Muscle layer of duodenum (tissue), 2 donors: Measurements from ENCODE around the gene LTB4R2.

ENCODE experiments used
- H3K27ac ChIP-seq: one replicate; pipeline ENCODE4 v1.7.0; 2013; ENCODE audit warnings: mild to moderate bottlenecking, low read length
- H3K27me3 ChIP-seq: one replicate; pipeline ENCODE4 v1.7.0; 2013; ENCODE audit warnings: low read depth, mild to moderate bottlenecking, control low read depth, low read length
- H3K36me3 ChIP-seq, 2 donors: one replicate each; pipeline ENCODE4 v1.7.0; 2013; ENCODE audit warnings: low read length in 2 of 2, control low read depth in 1 of 2, mild to moderate bottlenecking in 1 of 2; ENCODE audit not compliant: insufficient read depth in 2 of 2, control insufficient read depth in 1 of 2
- H3K4me1 ChIP-seq, 2 donors: one replicate each; pipeline ENCODE4 v1.7.0; 2013; ENCODE audit warnings: low read length in 2 of 2, mild to moderate bottlenecking in 2 of 2, control low read depth in 1 of 2, moderate library complexity in 1 of 2; ENCODE audit not compliant: insufficient read depth in 2 of 2, control insufficient read depth in 1 of 2
- H3K4me3 ChIP-seq, 2 donors: one replicate each; pipeline ENCODE4 v1.7.0; 2013; ENCODE audit warnings: low read length in 2 of 2, low read depth in 1 of 2, mild to moderate bottlenecking in 1 of 2
- H3K9me3 ChIP-seq, 2 donors: one replicate each; pipeline ENCODE4 v1.7.0; 2013; ENCODE audit warnings: low read length in 2 of 2, control low read depth in 1 of 2, mild to moderate bottlenecking in 1 of 2; ENCODE audit not compliant: control insufficient read depth in 1 of 2
- donor health status: healthy.

Gene LTB4R2

GRCh38 chr14:24337824-24338175 is 27.9 kb downstream of the LTB4R2 start:
- Histone ChIP-seq H3K27me3 (no peaks in the 10 kb centered on the region), H3K9me3 (no peaks in the 10 kb centered on the region), H3K4me3 (no peak overlapping the region), H3K36me3 (no peaks in the 10 kb centered on the region), H3K27ac (no peak overlapping the region), H3K4me1 (peaks cover 6 to 28% of the 10 kb centered on the region in 2 donors)

GRCh38 chr14:24338843-24339242 is 28.9 kb downstream of the LTB4R2 start:
- no peaks in the 10 kb centered on the region for H3K36me3 ChIP-seq
- H3K4me3 ChIP-seq: peak overlapping the region; percentile 63 to 83
- no peaks in the 10 kb centered on the region for H3K9me3 ChIP-seq
- peaks cover 5 to 24% of the 10 kb centered on the region in 2 donors for H3K4me1 ChIP-seq
- H3K27me3 ChIP-seq: no peaks in the 10 kb centered on the region
- H3K27ac ChIP-seq: no peak overlapping the region

GRCh38 chr14:24339284-24340151 is 29.6 kb downstream of the LTB4R2 start, which contains the start of gene RIPK3:
Gene RIPK3 (minus strand): TSS chr14:24339991. CDS start chr14:24339826, 165 bp downstream.
- Histone ChIP-seq H3K36me3 (no peaks in the 10 kb centered on the region), H3K4me1 (peaks cover 0 to 17% of the 10 kb centered on the region in 2 donors), H3K27ac (peak within 1 kb of the TSS; percentile 86), H3K27me3 (no peaks in the 10 kb centered on the region), H3K9me3 (no peaks in the 10 kb centered on the region), H3K4me3 (peak within 1 kb of the TSS; percentile 63 to 83)

- no peak overlapping the region for H3K27ac ChIP-seq
- peaks cover 0 to 11% of the 10 kb centered on the region in 2 donors for H3K4me1 ChIP-seq
- no peaks in the 10 kb centered on the region for H3K36me3 ChIP-seq
- H3K4me3 ChIP-seq: no peak overlapping the region
- H3K27me3 ChIP-seq: no peaks in the 10 kb centered on the region
- no peaks in the 10 kb centered on the region for H3K9me3 ChIP-seq
Observed at GRCh38 chr14:24340606-24341005, 30.7 kb downstream of the LTB4R2 start.

GRCh38 chr14:24342889-24343288 is 32.9 kb downstream of the LTB4R2 start:
- no peaks in the 10 kb centered on the region for H3K36me3 ChIP-seq
- no peaks in the 10 kb centered on the region for H3K9me3 ChIP-seq
- H3K27me3 ChIP-seq: no peaks in the 10 kb centered on the region
- peaks cover 0 to 11% of the 10 kb centered on the region in 2 donors for H3K4me1 ChIP-seq
- no peak overlapping the region for H3K27ac ChIP-seq
- H3K4me3 ChIP-seq: no peak overlapping the region

GRCh38 chr14:24343795-24344660 is 34.1 kb downstream of the LTB4R2 start:
- Histone ChIP-seq H3K36me3 (no peaks in the 10 kb centered on the region), H3K27ac (no peak overlapping the region), H3K4me3 (no peak overlapping the region), H3K27me3 (no peaks in the 10 kb centered on the region), H3K4me1 (peaks cover 0 to 2% of the 10 kb centered on the region in 2 donors), H3K9me3 (no peaks in the 10 kb centered on the region)

- H3K27ac ChIP-seq: no peak overlapping the region
- no peaks in the 10 kb centered on the region for H3K9me3 ChIP-seq
- H3K4me1 ChIP-seq: peaks cover 0 to 6% of the 10 kb centered on the region in 2 donors
- H3K4me3 ChIP-seq: no peak overlapping the region
- H3K27me3 ChIP-seq: no peaks in the 10 kb centered on the region
- H3K36me3 ChIP-seq: no peaks in the 10 kb centered on the region
Observed at GRCh38 chr14:24347134-24347533, 37.2 kb downstream of the LTB4R2 start.

- Histone ChIP-seq H3K27me3 (no peaks in the 10 kb centered on the region), H3K9me3 (no peaks in the 10 kb centered on the region)
Observed at GRCh38 chr14:24348186-24348585, 38.2 kb downstream of the LTB4R2 start.

GRCh38 chr14:24349742-24350141 is 39.8 kb downstream of the LTB4R2 start:
- no peak overlapping the region for H3K27ac ChIP-seq
- no peaks in the 10 kb centered on the region for H3K27me3 ChIP-seq
- H3K4me1 ChIP-seq: peaks cover 0 to 8% of the 10 kb centered on the region in 2 donors
- H3K36me3 ChIP-seq: no peaks in the 10 kb centered on the region
- H3K4me3 ChIP-seq: no peak overlapping the region
- no peaks in the 10 kb centered on the region for H3K9me3 ChIP-seq

More at GRCh38 chr14:24348186-24348585, 38.2 kb downstream of the LTB4R2 start:
- Histone ChIP-seq H3K36me3 (no peaks in the 10 kb centered on the region), H3K27ac (no peak overlapping the region), H3K4me3 (no peak overlapping the region), H3K4me1 (peaks cover 0 to 8% of the 10 kb centered on the region in 2 donors)

- Histone ChIP-seq H3K4me3 (no peak overlapping the region), H3K27me3 (no peaks in the 10 kb centered on the region), H3K4me1 (peaks cover 0 to 8% of the 10 kb centered on the region in 2 donors), H3K9me3 (no peaks in the 10 kb centered on the region), H3K36me3 (no peaks in the 10 kb centered on the region), H3K27ac (no peak overlapping the region)
Observed at GRCh38 chr14:24351517-24351916, 41.6 kb downstream of the LTB4R2 start.
